ENCODE data around the gene LIMK2.
"Not testable (repeated sequence)": the region's sequence is repeated elsewhere in the genome, so short reads cannot be mapped to it uniquely, and the experiment has no call there.

Gene LIMK2

DNA sequence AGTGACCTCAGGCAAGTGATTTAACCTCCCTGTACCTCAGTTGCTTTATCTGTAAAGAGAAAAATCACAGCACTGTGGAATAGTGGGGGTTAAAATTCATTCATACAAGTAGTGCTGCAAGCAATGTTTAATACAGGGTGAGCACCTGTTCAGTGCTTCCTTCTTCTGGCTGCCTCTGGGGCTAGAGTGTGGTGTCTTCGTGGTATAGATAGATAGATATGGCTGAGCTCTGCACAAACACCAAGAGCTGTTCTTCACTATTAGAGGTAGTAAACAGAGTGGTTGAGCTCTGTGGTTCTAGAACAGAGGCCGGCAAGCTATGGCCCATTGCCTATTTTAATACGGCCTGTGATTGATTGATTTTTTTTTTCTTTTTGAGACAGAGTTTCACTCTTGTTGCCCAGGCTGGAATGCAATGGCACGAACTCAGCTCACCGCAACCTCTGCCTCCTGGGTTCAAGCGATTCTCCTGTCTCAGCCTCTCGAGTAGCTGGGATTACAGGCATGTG lies 32.9 kb downstream of the LIMK2 start:
- no peak for DNase-seq

DNA sequence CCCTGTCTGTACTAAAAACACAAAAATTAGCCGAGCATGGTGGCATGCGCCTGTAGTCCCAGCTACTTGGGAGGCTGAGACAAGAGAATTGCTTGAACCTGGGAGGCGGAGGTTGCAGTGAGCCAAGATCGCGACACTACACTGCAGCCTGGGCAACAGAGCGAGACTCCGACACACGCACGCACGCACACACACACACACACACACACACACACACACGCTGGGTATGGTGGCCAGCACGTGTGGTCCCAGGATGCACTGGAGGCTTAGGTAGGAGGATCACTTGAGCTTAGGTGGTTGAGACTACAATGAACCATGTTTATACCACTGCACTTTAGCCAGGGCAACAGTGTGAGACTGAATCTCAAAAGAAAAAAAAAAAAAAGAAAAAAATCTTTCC lies 33.9 kb downstream of the LIMK2 start:
- DNase-seq = not testable (repeated sequence)

DNA sequence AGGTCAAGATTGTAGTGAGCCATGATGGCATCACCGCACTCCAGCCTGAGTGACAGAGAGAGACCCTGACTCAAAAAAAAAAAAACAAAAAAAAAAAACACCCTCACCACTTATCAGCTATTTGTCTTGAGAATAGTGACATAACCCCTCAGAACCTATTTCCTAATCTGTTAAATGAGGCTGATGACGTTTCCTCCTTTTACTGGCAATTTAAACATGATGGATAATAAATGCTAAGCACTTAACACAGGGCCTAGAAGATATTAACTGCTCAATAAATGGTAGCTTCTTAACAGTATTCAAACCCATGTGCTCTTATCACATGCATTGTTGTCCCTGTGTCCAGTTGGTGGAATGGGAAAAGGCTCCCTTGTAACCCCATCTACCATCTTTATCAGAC lies 34.6 kb downstream of the LIMK2 start:
- no peak for DNase-seq

DNA sequence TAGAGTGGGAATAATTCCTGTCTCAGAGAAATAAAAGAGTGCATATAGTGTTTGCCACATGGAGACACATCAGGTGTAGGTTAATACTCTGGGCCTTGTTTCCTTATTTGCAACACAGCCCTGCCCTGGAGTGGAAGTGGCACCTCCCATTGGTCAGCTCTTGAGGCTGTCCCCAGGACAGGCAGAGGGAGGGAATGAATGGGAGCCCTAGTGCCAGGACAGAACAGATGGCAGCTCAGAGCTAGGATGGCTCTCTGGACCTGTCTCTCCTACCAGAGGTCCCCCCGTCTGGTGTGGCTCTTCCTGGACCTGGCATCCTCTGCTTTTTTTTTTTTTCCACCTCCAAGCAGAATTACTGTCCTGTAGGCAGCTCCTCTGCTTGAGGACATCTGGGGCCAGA lies 35.6 kb downstream of the LIMK2 start:
- no peak for DNase-seq

DNA sequence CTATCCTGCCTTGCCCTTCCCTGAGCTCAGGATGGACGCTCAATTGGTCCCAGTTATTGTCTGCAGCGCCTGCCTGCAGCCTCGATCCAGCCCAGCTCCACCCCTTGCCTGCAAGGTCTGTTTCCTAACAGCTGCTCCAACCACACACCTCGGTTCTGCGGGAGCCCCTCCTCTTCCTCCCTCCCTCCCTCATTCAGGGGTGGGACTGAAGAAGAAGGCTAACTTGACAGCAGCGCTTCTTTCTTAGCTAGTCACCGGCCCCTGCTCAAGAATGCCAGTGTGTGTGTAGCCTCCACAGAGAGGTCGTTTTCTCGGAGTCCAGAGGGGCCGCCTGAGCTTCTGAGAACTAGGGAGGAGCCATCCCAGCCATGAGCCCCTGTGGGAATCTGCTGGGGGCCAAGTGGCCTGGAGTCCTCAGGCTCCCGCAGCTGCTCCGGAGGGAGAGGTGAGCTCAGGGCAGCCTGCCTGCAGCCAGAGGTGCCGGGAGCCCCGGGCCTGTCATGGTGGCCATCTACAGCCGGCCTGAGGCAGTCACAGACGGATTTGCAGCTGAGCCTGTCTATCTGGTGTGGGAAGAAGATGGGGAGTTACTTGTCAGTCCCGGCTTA lies 36.1 kb downstream of the LIMK2 start:
- DNase-seq = peak; percentile 50

DNA sequence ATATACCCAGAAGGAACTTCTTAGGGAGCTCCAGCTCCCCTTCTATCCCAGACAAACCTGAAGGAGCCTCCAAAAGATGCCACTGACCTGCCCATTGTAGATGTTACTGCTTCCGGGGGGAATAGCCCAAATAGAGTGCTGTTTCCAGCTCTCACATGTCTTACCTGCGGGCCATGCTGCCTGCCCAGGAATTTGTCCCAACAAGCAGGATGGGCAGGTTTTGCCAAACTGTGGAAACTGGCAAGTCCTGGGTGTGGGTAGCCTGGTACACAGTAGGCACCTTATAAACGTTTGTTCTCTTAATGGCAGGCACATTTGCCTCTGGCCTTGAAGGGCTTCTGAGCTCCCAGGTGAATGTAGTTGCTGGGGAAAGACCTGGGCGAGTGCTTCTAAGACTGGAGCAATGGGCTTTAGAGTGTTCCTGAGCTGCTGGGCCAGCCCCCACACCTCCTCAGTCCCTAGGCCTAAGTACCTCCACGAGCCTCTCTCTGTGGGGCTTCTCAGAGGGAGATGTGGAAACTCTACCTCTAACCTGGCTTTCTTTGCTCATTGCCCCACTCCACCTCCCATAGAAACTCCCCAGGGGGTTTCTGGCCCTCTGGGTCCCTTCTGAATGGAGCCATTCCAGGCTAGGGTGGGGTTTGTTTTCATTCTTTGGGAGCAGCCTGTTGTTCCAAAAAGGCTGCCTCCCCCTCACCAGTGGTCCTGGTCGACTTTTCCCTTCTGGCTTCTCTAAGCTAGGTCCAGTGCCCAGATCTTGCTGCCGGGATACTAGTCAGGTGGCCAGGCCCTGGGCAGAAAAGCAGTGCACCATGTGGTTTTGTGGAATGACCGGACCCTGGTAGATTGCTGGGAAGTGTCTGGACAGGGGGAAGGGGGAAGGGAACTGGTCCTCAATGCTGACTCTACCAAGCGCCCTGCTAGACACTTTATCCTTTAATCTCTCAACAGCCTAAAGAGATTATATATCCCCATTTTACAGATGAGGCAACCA lies 37.2 kb downstream of the LIMK2 start:
- DNase-seq = no peak

DNA sequence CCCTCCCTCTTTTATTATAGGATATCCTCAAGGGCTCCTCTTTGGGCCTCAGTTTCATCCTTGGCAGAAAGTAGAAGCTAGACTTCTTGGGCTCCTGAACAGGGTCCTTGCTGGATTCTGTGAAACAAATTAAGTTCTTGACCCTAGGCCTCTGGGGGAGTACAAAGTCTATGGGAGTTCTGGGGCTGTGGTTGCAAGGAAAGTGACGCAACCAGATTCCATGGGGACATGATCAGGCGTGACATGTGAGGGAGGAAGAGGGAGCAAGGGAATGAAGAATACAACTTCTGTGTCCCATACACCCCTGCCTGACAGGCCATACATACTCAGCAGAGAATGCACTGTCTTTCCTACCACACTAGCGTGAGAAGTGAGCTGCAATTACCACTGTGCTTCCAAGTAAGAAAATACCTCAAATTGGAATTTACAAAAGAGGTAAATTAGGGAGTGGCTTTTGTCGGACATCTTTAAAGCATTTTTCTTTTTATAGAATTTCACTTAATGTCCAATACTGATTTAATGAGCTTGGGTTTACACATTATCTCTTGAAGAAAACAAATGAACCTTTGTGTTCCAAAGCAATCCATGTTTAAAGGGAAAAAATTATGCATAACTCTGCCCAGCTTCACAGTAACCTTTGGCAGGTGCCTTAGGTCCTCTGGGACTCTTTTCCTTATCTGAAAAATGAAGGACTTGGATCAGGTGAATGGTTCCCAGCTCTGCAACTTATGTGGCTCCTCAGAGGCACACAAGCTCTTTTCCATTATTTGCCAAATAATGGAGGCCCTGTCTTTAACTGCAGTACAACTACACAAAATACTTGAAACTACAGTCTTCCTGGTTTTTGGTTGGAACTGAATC lies 38.9 kb downstream of the LIMK2 start:
- DNase-seq = no peak

DNA sequence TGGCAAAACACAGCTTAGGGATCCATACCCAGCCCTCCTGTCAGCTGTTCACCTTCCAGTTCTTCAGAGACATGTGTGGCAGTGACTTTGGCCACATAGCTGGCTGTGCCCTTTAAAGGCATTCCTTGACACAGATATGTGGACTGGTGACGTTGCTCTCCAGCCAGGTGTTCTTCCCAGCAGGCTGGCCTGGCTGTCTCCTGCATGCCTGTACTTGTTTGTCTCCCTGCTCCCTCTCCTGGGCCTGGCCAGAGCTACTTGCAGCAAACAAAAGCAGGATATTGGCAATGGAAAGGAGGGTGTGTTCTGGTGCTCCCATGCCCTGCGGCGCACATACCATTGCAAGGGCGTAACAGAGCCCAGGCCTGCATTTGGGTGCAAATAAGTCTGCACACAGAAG lies 41.9 kb downstream of the LIMK2 start:
- no peak for DNase-seq

DNA sequence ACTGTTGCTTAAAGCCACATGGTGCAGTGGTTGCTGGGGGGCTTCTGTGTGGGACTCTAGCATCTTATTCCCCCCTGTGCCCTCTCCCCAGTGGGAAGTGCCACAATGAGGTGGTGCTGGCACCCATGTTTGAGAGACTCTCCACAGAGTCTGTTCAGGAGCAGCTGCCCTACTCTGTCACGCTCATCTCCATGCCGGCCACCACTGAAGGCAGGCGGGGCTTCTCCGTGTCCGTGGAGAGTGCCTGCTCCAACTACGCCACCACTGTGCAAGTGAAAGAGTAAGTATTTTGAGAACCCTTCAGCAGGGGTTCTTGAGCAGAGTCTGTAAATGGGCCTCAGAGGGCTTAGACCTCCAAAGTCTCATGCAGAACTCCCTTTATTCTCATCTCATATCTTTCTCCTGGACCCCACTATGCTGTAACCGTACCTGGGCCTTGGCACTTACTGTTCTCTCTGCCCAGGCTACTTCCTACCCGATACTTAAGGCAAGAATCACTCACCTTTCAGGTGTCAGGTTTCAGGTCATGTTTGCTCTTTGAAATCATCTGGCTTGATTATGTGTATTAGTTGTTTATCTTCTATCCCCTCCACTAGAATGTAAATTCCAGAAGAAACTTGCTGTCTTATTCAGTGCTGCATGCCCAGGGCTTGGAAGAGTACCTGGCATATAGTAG lies 47.8 kb downstream of the LIMK2 start:
- no peak for DNase-seq

DNA sequence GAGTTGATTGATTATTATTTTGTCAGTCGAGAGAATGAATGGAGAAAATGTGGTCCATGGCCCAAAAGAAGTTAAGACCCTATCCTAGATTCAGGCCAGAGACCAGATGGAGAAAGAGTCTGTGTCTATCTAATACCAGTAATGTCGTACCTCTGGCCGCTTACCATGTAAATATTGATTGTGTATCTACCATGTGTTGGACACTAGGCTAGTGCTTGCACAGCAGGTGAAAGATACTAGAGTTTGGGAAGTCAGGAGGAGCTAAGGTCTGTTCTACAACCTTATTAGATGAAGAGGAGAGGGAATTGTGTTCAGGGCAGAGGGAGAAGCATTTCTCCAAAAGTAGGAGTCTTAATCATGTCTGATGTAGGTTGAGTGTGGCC lies 48.4 kb downstream of the LIMK2 start:
- no peak for DNase-seq

DNA sequence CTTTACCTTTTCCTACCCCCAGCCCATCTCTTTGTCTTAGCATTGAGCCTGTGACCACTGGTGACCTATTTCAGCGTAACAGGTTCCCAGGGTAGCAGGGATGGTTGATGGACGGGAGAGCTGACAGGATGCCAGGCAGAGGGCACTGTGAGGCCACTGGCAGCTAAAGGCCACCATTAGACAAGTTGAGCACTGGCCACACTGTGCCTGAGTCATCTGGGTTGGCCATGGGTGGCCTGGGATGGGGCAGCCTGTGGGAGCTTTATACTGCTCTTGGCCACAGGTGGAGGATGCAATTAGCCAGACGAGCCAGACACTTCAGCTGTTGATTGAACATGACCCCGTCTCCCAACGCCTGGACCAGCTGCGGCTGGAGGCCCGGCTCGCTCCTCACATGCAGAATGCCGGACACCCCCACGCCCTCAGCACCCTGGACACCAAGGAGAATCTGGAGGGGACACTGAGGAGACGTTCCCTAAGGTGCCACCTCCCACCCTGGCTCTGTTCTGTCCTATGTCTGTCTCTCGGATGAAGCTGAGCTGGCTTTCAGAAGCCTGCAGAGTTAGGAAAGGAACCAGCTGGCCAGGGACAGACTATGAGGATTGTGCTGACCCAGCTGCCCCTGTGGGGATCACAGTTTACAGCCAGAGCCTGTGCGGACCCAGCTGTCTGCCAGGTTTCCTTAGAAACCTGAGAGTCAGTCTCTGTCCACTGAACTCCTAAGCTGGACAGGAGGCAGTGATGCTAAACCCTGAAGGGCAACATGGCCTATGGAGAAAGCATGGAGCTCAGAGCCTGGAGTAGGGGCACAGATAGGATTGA lies 50.4 kb downstream of the LIMK2 start:
- DNase-seq = no peak

DNA sequence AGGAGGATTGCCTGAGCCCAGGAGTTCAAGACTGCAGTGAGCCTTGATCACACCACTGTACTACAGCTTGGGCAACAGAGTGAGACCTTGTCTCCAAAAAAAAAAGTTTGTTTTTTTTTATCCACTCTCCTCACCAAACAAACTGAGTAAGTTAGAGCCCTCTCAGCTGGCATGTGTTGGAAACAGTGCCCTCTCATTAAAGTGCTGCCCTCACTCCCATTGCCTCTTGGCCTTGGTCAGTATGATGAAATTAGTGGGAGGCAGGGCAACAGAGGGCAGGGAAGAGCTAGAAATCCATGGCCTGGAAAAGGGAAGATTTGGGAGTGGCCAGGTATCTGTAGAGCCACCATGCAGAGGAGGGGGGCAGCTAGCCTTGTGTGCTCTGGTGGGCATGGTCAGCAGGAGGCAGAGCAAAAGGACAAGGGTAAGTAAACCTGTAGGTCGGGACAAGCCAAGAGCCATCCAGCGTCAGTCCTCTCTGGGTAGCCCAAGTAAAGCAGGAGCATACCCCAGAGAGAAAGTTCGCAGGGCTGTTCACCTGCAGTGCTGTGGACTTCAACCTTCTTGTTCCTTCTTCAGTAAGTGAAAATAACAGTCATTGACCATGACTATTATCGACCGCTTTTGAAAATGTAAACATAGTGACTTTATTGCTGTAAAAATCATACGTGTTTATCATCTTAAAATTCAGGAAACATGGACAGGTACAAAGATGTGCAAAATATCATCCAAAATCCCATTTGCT lies 52.0 kb downstream of the LIMK2 start:
- no peak for DNase-seq

DNA sequence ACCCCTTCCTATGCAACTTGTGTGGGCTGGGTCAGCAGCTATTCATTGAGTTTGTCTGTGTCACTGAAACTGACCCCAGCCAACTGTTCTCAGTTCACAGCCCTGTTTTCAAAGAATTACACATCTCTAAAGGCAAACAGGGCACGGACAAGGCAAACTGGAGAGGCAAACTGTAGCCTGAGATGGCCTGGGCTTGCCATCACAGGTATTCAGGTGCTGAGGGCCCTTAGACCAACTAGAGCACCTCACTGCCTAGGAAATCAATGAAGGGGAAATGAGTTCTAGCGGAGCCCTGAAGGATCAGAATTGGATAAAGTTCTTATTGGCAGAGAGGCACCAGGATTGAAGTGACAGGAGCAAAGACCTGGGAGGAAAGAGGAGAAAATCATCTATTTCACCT lies 56.2 kb downstream of the LIMK2 start:
- no peak for DNase-seq

DNA sequence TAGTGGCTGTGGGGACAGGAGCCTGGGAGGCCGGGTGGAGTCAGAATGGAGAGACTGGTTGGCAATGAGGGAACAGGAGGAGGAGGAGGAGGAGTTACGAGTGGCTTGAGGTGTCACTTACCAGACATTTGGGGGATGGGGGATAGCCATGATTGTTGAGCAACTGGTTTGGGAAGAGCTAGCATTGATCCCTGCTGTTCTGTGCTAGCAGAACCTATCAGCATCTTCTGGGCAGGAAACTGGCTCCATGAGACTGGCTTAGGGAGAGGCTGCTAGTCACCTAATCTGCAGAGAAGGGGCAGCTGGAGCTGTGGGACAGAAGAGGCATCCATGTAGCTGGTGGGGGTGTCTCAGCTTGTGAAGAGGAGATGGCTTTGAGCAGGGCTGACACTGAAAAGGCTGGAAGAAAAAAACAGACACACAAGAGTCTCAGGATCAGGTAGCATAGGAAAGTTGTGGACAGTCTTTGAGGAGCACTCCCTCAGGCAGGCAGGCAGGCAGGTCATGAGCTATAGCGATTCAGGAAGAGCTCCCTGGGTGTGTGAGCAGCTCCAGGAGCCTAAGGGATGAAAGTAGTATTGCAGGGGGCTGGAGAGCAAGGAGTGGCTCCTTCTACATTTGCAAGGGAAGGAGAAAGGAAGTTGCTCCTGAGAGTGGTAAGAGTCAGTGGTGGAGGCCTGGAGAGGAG lies 57.9 kb downstream of the LIMK2 start:
- no peak for DNase-seq

DNA sequence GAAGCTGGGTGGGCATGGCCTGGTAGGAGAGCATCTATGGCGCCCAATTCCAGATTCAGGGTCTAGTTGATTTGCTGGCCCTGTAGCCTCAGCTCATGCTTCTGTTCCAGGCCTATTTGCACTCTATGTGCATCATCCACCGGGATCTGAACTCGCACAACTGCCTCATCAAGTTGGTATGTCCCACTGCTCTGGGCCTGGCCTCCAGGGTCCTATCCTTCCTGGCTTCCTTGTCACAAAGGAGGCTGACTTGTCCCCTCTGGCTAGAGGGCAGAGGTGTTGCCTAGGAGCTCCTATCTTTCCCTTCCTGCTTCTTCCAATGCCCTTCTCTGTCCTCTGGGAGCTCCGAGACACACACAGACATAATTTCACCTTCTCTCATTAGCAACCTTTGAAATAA lies 58.9 kb downstream of the LIMK2 start:
- DNase-seq = no peak

DNA sequence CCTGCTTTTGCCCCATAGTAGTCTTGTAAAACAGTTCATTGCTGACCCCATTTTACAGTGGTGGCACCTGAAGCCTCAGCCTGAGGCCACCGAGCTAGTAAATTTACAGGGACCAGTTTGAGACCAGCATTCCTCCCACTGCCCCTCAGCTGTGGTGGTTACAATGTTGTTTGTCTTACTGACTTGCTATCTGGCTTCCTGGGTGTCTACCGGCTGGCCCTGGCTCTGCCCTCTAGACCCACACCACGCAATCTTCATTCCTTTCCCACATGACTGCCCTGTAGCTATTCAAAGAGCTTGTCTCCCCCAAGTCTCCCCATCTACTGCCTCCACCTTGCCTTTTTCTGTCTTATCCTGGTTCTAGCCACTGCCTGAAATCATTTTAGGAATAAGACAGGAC lies 59.4 kb downstream of the LIMK2 start:
- DNase-seq = no peak

DNA sequence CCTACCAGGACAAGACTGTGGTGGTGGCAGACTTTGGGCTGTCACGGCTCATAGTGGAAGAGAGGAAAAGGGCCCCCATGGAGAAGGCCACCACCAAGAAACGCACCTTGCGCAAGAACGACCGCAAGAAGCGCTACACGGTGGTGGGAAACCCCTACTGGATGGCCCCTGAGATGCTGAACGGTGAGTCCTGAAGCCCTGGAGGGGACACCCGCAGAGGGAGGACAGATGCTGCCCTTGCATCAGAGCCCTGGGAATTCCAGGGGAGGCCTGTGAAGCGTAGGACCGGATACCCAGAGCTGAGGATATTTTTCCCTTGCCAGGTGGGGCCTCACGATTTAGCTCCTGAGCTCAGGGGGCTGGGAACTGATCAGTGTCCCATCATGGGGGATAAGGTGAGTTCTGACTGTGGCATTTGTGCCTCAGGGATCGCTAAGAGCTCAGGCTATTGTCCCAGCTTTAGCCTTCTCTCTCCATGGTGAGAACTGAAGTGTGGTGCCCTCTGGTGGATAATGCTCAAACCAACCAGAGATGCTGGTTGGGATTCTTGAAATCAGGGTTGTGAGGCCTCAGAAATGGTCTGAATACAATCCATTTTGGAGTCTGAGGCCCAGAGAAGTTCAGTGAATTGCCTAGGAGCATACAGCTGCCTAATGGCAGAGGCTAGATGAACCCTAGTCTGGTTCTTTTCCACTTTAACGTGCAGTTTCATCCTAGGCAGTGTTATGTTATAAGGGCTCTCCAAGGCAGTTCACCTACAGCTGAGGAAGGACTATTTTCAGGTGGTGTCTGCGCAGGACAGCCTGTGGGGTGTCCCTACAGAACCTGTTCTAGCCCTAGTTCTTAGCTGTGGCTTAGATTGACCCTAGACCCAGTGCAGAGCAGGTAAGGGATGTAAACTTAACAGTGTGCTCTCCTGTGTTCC lies 60.7 kb downstream of the LIMK2 start:
- no peak for DNase-seq

DNA sequence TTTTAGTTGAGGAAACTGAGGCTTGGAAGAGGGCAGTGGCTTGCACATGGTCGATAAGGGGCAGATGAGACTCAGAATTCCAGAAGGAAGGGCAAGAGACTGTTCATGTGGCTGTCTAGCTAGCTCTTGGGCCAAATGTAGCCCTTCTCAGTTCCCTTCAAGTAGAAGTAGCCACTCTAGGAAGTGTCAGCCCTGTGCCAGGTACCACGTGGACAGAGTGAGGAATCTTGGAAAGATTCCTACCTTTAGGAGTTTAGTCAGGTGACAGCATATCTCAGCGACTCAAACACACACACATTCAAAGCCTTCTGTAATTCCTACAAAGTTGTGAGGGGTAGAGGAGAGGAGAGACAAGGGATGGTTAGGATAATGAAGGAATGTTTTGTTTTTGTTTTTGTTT lies 61.9 kb downstream of the LIMK2 start:
- no peak for DNase-seq

DNA sequence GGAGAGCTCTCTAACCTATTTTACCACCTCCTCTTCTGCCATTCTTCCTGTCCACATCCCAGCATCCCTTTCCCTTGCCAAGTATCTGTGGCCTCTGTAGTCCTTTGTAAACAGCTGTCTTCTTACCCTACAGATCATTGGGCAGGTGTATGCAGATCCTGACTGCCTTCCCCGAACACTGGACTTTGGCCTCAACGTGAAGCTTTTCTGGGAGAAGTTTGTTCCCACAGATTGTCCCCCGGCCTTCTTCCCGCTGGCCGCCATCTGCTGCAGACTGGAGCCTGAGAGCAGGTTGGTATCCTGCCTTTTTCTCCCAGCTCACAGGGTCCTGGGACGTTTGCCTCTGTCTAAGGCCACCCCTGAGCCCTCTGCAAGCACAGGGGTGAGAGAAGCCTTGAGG lies 62.9 kb downstream of the LIMK2 start:
- DNase-seq = no peak

All from T-helper 9 cell (primary cell).